OCI-LY3 (cell line): ENCODE results near the gene FOXG1.
A peak's percentile ranks its signal among the peaks of the same experiment; 100 is the strongest.

ENCODE experiments used
- H2AFZ ChIP-seq: fragments of 200-600, 300-600 bp; shearing (Covaris generic); 2 replicates; pipeline ENCODE4 v1.6.0; 2014; ENCODE audit warnings: antibody characterized with exemption, low read depth, low read length
- H3K27ac ChIP-seq: fragments of 200-600, 300-600 bp; sonication (generic); 2 replicates; pipeline ENCODE4 v1.5.1; 2014; ENCODE audit warnings: mild to moderate bottlenecking, low read length, moderate library complexity, mixed read lengths
- H3K27me3 ChIP-seq: fragments of 200-600, 300-600 bp; sonication (generic); 2 replicates; pipeline ENCODE4 v1.6.1; 2014; ENCODE audit warnings: low read depth, low read length, mixed read lengths
- H3K36me3 ChIP-seq: fragments of 200-600, 300-600 bp; sonication (generic); replicated peaks from 2 replicates; pipeline ENCODE3; 2014; ENCODE audit warnings: low read depth, low read length, mixed read lengths
- H3K4me1 ChIP-seq: fragments of 300-600, 200-600 bp; sonication (generic); 2 replicates; pipeline ENCODE4 v1.6.1; 2014; ENCODE audit warnings: low read length, mixed read lengths
- H3K4me2 ChIP-seq: fragments of 200-600, 300-600 bp; sonication (generic); 2 replicates; pipeline ENCODE4 v1.6.1; 2014; ENCODE audit warnings: low read length, mixed read lengths
- H3K4me3 ChIP-seq: fragments of 300-600, 200-600 bp; sonication (generic); 2 replicates; pipeline ENCODE4 v1.5.1; 2014; ENCODE audit warnings: antibody characterized with exemption, mild to moderate bottlenecking, low read length, moderate library complexity
- H3K79me2 ChIP-seq: fragments of 300-600, 200-600 bp; shearing (Covaris generic); 2 replicates; pipeline ENCODE4 v1.6.1; 2014; ENCODE audit warnings: mild to moderate bottlenecking, low read length, mixed read lengths
- H3K9ac ChIP-seq: fragments of 300-600, 200-600 bp; shearing (Covaris generic); 2 replicates; pipeline ENCODE4 v1.6.0; 2014; ENCODE audit warnings: mild to moderate bottlenecking, low read length, moderate library complexity
- H3K9me3 ChIP-seq: fragments of 200-600, 300-600 bp; shearing (Covaris generic); 2 replicates; pipeline ENCODE4 v1.6.1; 2014; ENCODE audit warnings: low read length, mixed read lengths; ENCODE audit not compliant: insufficient read depth
- H4K20me1 ChIP-seq: fragments of 200-600, 300-600 bp; sonication (generic); 2 replicates; pipeline ENCODE4 v1.6.1; 2016; ENCODE audit warnings: low read length, mixed read lengths; ENCODE audit not compliant: insufficient read depth
- CTCF ChIP-seq: fragments of 200-600, 300-600 bp; sonication (generic); IDR thresholded peaks from 2 replicates; pipeline ENCODE4 v1.5.1; 2014; ENCODE audit warnings: antibody characterized with exemption, low read length, low read depth
- EZH2phosphoT487 ChIP-seq: fragments of 200-600 bp; shearing (Covaris generic); IDR thresholded peaks from 2 replicates; pipeline ENCODE4 v1.6.1; 2018; ENCODE audit warnings: antibody characterized with exemption, mixed run types, low read depth

FOXG1 gene

GRCh38 chr14:28785096-28785952, 18.7 kb downstream of the FOXG1 start:
- no peak overlapping the region for H3K4me2 ChIP-seq
- peaks cover 13% of the 10 kb centered on the region for H3K4me1 ChIP-seq
- no peak overlapping the region for H3K4me3 ChIP-seq
- H2AFZ ChIP-seq: no peak overlapping the region
- no peak overlapping the region for H3K27ac ChIP-seq
- no peaks in the 10 kb centered on the region for H4K20me1 ChIP-seq
- no peaks in the 10 kb centered on the region for H3K27me3 ChIP-seq
- no peaks in the 10 kb centered on the region for H3K36me3 ChIP-seq
- no peaks in the 10 kb centered on the region for H3K79me2 ChIP-seq
- TF ChIP-seq EZH2phosphoT487 (no peak), CTCF (no peak)
- H3K9me3 ChIP-seq: no peaks in the 10 kb centered on the region
- H3K9ac ChIP-seq: no peak overlapping the region

DNA sequence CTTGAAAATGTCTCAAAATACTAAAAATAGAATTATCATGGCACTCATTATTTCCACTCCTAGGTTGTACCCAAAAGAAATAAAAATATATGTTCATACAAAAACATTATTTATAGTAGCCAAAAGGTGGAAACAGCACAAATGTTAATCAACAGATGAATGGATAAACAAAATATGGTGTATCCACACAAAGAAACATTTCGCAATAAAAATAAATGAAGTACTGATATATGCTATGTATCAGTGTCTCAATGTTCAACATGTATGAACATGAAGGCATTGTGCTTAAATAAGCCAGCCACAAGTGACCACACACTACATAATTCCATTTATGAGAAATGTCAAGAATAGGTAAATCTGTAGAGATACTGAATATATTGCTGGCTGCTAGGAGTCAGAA, 40.9 kb downstream of the FOXG1 start:
- Histone ChIP-seq H3K4me2 (no peak overlapping the region), H3K27ac (no peak overlapping the region), H3K4me3 (no peak overlapping the region), H3K27me3 (no peaks in the 10 kb centered on the region), H4K20me1 (no peaks in the 10 kb centered on the region), H3K36me3 (no peaks in the 10 kb centered on the region), H2AFZ (no peak overlapping the region), H3K4me1 (peaks cover 37% of the 10 kb centered on the region), H3K9me3 (no peaks in the 10 kb centered on the region), H3K9ac (no peak overlapping the region), H3K79me2 (no peaks in the 10 kb centered on the region)
- TF ChIP-seq EZH2phosphoT487: no peak
- TF ChIP-seq CTCF: no peak

- H3K4me1 ChIP-seq: peaks cover 26% of the 10 kb centered on the region
- H3K79me2 ChIP-seq: no peaks in the 10 kb centered on the region
- peak; percentile 36 for TF ChIP-seq CTCF
- no peak for TF ChIP-seq EZH2phosphoT487
- no peaks in the 10 kb centered on the region for H3K27me3 ChIP-seq
- H3K4me3 ChIP-seq: no peak overlapping the region
- H3K27ac ChIP-seq: no peak overlapping the region
- H3K36me3 ChIP-seq: no peaks in the 10 kb centered on the region
- no peak overlapping the region for H3K9ac ChIP-seq
- H4K20me1 ChIP-seq: no peaks in the 10 kb centered on the region
- no peak overlapping the region for H2AFZ ChIP-seq
- H3K9me3 ChIP-seq: no peaks in the 10 kb centered on the region
- H3K4me2 ChIP-seq: no peak overlapping the region
Measured at GRCh38 chr14:28813810-28814209, 47.2 kb downstream of the FOXG1 start.
